Activated naive CD4-positive, alpha-beta T cell treated with anti-CD3 and anti-CD28 coated beads, Interleukin-2, amount 50 U/mL, for 16 hours (primary cell): Measurements from ENCODE around the gene DRD3.

Source experiments
- DNase-seq: peaks from one replicate; pipeline ENCODE4 v3.0.0-alpha.2; 2020

Gene DRD3

DNA sequence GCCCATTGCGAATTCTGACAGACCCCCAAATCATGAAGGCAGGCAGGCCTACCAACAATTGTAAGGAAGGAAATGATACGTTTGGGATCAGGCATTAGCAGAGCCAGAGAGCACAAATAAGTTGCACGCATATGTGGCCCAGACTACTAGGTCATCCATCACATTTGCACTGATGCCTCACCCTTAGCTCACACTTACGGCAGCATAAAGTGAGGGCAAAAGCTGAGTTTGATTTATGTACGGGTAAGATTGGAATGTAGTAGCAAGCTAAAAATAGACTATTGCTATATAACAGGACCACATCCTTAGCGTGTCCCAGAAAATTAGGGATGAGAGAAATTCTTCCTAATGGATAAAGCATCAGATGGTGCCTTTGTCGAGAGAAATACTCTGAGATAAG, 63.7 kb downstream of the DRD3 start:
- DNase-seq: no peak

DNA sequence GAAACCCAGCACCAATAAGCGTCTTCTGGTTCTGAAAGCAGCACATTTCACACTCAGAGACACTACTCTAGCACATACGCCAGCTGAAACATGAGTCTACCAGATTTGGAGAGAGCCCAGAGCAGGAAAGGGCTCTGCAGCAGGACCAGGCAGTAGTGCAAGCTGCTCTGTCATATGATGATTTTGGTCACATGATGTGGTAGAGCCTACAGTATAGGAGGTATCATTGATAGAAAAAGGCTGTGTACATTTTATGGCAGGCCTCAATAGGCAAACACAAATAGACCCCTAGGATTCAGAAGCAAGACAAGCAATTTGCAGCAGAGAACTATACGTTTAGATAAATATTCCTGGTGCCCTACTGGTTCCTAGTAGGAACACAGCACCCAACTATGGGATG, 64.1 kb downstream of the DRD3 start:
- no peak for DNase-seq

DNA sequence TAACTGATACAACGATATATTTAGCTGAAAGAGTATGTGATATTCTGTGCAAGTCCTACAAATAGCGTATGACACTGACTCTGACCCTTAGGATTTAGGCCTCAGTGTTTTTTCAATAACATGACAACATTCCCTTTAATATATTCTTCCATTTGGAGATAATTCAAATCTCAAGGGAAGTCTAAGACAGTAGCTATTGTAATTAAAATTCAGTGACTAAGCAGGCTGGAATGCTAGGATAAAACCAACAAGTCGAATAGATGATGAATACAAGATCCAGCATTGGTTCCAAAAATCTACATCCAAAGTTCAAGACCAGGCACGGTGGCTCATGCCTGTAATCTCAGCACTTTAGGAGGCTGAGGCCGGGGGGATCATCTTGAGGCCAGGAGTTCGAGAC, 66.2 kb downstream of the DRD3 start:
- no peak for DNase-seq

DNA sequence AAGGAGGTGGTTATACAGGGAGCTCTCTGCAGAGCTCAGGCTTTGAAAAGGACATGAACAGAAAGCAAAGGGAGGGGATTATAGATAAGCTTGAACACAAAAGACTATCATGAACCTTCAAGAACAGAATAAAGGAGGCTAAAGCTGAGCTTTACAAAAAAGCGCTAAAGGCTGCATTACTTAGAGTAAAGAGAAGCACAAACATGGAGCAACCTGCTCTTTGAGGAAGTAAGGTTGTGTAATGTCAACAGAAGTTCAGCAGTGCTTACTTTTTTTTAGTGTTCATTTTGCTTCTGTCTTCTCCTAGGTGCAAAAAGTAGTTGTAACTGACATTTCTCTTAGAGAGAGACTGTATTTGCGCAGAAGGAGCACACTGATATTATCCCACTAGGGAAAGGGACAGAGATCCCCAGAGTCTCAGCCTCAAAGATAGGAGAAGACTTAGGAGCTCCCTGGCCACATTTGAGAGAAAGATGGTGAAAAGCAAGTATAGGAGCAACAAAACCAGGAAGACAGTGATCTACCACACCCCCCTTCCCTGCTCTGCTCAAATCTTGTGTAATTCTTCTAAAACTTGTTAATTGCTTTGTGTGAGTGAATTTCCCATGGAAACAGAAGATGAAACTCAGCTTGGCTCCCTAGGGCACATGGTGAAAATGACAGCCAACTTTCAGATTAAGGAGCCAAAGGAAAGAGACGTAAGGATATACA, 67.6 kb downstream of the DRD3 start:
- DNase-seq: no peak

DNA sequence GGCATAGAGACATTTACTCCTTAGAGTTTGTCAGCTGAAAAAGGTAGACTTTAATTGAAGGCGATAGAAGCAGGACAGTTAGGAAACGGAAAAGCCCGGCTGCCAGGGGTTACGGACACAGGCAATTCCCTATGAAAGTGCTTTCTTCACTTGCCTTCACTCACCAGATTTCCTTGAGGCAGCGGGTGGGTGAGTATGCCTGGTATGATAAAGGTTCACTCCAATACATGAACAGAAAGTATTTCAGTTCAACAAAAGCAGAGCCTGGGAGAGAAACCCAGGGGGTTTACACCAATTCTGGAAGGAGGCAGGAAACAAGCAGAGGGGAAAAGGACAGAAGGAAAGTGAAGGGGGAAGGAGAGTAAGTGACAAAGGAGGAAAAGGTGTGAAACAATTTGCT, 68.4 kb downstream of the DRD3 start:
- DNase-seq: no peak

DNA sequence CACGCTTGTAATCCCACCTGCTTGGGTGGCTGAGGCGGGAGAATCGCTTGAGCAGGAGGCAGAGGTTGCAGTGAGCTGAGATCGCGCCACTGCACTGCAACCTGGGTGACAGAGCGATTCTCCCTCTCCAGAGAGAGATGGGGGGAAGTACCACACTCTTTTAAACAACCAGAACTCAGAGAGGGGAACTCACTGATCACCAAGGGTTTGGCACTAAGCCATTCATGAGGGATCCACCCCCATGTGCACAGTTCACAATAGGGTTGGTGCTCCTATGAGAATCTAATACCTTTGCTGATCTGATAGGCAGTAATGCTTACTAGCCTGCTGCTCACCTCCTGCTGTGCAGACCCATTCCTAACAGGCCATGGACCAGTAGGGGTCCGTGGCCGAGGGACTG, 70.7 kb downstream of the DRD3 start:
- DNase-seq: no peak

DNA sequence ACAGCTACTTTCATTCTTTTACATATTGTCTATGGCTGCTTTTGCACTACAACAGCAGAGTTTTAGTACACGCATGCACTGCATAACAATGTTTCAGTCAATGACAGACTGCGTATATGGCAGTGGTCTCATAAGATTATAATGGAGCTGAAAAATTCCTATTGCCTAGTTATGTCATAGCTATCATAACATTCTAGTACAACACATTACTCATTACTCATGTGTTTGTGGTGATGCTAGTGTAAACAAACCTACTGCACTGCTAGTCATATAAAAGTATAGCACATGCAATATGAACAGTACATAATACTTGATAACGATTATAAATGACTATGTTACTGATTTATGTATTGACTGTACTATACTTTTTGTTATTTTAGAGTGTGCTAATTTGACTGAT, 74.4 kb downstream of the DRD3 start:
- DNase-seq: no peak

DNA sequence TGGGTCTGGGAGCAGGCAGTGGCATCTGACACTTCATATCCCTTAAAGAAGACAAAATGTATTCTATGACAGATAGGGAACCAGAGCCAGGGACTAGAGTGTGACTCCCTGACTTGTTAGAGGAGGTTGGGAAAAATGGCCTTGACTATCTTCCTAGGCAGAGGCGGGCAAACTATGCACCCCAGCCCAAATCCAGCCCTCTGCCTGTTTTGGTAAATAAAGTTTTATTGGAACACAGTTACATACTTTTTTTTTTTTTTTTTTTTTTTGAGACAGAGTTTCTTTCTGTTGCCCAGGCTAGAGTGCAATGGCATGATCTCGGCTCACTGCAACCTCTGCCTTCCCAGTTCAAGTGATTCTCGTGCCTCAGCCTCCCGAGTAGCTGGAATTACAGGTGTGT, 75.0 kb downstream of the DRD3 start:
- no peak for DNase-seq

DNA sequence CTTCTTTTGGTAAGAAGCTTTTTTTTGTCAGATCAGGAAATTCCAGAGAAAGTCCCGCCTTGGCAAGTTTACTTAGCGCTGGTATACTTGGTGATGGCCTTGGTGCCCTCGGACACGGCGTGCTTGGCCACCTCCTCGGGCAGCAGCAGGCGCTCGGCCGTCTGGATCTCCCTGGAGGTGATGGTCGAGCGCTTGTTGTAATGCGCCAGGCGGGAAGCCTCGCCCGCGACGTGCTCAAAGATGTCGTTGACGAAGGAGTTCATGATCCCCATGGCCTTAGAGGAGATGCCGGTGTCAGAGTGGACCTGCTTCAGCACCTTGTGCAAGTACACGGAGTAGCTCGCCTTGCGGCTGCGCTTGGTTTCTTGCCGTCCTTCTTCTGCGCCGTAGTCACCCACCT, 75.7 kb downstream of the DRD3 start:
- DNase-seq: no peak

DNA sequence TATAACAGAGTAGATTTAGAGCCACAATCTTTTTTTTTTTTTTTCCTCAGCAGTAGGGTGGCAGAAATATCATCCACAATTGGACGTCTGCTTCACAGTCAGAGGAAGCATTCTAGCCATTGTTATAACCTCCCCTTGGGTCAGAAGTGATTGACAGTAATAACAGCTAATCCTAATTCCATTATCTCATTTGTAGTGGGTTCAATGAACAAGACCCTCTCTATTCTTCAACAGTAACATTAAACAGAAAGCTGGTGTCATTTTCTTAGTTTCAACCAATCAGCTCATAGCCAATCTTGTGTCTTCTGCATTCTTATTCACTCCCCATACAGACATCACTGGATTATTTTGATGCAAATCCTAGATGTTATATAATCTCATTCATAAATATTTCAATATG, 77.8 kb downstream of the DRD3 start:
- DNase-seq: no peak

DNA sequence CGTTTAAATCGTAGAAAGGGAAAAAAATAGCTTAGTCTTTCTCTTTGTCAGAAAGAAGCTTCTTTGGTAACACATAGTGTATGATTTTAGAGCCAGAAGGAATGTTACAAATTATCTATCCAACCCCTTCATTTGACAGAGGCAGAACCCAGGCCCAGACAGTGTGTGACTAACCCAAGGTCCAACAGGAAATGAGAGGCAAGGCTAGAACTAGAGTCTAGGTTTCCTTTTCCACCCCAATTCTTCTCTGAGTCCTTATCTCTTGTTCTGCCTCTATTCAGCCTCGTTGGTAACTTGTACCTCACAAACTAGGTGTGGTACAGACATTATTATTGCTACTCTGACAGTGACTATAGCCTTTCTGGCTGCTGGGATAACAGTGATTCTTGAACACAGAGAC, 83.1 kb downstream of the DRD3 start:
- no peak for DNase-seq

DNA sequence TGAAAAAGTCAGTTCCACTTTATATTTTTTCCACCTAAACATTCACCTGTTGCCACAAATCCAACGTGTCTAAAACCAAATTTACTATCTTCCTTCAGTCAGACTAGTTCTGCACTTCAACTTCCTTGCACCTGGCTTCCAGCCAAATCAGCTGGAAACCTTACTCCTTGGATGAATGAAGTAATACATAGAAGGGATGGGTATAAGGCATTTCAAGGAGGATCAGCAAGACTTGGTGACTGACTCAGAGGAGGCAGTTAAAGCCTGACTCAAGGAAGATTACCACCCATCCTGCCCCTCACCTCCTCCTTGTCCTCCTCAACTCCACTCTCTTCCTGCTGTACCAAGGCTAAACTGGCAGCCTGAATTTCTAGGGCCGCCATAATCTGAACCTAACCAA, 85.3 kb downstream of the DRD3 start:
- no peak for DNase-seq

DNA sequence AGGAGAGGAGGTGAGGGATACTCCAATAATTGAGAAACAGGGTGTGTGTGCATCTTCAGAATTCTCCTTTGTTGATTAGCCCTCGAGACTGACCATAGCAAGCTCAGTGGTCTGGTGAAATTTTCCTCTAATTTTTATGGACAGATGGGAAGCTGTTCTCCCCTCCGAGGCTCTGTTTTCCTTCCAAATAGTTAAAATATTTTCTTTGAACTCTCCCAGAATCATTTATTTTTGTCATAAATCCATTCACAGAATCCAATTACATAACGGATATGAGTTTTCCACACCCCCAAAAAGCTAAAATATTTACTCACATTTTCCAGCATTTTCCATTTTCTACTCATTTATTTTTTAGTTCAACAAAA, 85.9 kb downstream of the DRD3 start:
- no peak for DNase-seq

DNA sequence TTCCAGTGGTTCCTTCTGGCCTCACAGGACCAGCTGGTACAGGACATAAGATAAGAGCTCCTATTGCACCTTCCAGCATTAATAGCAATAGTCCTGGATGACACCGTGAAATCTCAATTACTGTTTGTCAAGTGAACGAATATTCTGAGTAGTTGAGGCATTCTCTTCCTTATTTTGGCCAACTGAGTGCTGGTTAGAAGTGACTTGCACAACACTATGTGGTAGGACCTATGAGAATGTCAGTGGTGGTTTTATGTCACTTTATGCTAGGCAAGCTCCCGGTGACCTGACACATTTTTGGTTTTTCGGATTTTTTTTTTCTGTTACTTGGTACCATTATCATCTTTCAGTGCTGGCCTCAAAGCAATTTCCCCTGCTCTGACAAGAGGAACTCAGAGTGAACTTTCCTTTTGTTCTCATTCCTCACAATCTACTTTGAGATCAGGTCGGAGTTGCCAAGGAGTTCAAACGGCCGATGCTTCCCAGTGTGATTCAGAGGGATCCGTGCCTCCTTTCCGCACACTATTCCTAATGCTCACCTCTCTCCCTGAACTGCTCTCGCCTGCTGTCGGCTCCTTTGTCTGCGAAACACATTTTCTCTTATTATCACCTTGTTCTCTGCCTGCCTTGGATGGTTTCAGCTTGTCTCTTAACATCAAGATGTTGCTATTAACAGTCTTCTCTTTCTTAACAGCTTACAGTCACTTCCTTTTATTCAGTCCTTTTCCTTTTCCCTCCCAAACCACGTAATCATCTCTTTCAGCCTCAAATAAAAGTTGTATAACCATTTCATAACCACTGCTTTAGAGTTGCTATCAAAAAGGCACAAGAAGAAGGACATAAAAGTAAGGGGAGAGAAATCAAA, 86.5 kb downstream of the DRD3 start:
- DNase-seq: no peak

DNA sequence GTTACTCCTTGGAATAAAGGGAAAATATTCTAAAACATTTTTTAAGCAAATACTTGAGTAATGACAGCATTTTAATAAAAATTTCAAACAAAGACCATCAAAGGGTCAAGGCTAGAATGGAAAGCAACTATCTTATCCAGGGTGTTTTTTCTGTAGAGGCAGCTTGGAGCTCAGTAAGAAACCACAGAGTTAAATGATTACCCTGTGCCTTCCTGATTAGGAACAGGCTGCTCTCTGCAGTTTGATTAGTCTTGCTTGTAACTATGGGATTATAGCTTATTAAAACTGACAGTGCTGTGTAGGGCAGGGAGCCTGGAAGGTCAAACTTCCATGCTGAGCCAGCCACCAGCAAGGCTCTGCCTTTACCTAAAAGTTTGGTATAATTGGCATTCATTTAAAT, 89.2 kb downstream of the DRD3 start:
- DNase-seq: no peak

DNA sequence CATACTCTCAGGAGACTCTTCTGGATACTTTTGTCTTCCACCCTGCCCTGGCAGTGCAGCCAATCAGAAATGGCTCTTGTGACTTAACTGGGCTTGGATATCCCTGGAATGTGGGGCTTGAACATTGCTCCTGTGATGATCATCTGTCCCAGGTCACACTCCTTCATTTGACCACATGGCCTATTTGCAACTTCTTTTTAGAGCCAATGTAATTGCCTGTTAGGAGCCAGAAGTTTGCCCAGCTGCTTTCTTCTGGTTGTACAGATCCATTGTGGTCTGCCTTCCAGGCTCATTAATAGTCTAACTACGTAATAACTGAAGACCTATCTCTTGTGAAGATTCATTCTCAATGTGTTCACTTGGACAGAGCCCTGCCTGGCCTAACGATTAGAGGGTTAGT, 92.5 kb downstream of the DRD3 start:
- DNase-seq: no peak

DNA sequence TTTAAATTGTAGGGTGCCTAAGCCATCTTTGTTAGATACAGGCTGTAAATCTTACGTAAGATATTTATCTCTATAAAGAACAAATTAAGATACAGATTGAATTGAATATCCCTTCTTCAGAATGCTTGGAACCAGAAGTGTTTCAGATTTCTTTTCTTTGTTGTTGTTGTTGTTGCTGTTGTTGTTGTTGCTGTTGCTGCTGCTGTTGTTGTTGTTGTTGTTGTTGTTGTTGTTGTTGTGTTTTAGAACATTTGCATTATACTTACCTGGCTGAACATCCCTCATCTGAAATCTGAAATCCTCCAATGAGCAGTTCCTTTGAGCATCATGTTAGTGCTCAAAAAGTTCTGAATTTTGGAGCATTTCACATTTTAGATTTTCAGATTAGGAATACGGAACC, 95.7 kb downstream of the DRD3 start:
- DNase-seq: no peak

DNA sequence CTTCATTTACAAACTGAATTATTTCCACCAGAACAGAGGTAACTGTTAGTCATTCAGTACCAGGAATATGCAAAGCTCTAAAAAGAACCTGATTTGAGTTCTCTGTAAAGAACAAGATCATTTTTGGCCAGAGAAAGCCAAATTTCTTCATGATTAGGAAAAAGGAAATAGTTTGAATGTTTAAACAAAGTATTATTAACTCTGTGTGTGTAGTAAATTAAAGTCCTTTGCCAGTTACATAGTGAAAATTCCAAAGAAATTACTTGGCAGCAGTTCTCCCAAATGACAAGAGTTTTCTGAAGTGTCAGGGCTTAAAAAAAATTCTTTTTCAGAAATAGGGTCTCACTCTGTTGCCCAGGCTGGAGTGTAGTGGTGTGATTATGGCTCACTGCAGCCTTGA, 97.8 kb downstream of the DRD3 start:
- no peak for DNase-seq

DNA sequence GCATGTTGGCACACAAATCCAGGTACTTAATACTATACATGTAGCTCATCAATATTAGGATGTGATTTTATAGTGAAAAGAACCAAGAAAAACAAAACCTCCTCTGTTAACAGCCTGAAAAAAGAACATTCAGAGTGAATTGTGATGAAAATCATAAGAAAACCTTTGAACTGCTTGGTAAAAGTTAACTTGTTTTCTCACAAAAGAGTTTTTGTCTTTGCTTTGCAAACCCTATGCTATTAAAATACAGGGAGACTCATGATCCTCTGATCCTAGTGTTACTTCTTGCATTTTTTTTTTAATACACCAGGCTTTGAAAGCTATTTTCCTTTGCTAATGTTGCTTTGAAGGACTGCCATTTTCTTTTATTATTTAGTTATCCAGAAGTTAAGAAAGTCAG, 98.7 kb downstream of the DRD3 start:
- DNase-seq: no peak

DNA sequence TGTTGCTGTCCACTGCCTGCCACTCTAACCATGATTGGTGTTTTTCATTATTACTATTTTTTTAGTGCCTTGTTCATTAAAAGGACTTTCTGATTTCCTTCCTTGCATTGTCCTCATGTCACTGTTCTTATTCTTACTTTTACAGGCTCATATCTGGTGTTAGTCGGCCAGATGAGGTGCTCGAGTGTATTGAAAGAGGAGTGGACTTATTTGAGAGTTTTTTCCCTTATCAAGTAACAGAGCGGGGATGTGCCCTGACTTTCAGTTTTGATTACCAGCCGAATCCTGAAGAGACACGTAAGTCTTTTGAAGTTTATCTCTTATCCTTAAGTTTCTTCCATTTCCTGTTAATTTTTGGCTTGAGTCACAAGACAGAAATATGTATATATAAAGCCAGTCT, 99.1 kb downstream of the DRD3 start:
- DNase-seq: no peak

DNA sequence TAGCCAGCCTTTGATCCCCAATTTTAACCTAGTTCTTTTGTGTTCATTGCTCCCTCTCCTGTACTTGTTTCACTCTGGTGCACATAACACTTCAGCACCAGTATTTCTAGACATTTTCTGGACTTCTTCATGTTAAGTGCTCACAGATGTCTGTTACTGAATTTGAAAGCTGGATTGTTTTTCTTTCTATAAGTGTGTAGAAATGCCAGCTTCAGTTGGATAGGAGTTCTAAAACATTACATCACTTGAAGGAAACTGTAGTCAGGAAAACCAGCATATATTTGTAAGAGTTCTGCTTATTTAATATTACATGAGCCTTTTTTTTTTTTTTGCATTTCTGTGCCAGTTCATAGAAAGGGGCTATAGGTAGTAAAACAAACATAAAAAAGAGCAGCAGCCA, 100.7 kb downstream of the DRD3 start:
- no peak for DNase-seq
